Stimulated activated CD8-positive, alpha-beta memory T cell treated with anti-CD3 and anti-CD28 coated beads, Interleukin-15, amount 100 ng/mL, for 4 hours (primary cell): ENCODE results near the gene SGCG.
"Not testable (repeated sequence)": the region's sequence is repeated elsewhere in the genome, so short reads cannot be mapped to it uniquely, and the experiment has no call there.

Experiments used
- DNase-seq, 2 donors: peaks; one replicate each; pipeline ENCODE4 v3.0.0-alpha.2; 2020; ENCODE audit warnings: low read depth in 2 of 2

SGCG gene, protein sequence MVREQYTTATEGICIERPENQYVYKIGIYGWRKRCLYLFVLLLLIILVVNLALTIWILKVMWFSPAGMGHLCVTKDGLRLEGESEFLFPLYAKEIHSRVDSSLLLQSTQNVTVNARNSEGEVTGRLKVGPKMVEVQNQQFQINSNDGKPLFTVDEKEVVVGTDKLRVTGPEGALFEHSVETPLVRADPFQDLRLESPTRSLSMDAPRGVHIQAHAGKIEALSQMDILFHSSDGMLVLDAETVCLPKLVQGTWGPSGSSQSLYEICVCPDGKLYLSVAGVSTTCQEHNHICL

DNA sequence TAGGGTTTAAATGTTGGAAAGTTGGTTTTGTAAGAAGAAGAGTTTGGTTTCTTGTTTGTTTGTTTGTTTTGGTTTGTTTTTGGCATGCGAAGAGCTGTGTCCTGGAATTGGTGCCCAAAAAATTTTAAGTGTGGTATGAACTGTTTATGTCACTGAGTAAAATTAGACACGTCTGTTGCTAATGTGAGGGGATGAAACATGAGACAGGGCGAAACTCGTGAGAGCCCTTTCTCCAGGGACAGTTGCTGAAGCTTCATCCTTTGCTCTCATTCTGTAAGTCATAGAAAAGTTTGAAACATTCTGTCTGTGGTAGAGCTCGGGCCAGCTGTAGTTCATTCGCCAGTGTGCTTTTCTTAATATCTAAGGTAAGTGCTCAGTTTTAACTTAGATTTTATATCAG, at the start of gene SGCG:
Gene SGCG (plus strand): TSS at position 269 of the 400 bp plus-strand sequence. CDS start 22,716 bp downstream, outside the sequence.
- DNase-seq, result no peak

DNA sequence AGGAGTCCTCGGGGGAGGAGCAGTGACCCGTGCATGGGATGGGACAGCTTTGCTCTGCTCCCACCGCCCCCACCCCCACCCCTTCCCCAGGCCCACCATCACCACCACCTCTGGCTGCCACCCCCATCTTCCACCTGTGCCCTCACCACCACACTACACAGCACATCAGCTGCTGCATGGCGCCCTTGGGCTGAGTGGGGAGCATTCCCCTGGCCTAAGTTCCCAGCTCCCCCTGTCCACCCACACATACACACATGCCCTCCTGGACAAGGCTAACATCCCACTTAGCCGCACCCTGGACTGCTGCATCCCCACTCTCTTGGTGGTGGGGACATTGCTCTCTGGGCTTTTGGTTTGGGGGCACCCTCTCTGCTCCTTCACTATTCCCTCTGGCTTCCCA, 46.2 kb upstream of the SGCG start:
- no peak for DNase-seq

DNA sequence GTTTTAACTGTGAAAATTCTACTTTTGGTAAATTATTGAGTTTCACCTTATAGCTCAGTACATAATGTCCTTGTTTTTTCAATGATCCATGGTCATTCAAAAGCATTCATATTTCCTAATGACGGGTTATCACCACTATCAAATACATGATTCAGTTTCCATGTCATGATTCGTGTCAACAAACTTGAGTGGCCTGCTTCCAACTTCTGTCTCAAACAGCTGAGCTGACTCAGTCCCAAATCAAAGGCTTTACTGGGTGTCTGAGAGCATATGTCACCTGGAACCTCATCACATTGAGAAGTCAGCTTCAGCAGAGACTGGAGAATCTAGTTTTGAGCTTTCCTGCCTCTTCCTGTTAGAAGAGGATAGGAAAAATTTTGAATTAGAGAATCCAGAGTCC, 40.3 kb upstream of the SGCG start:
- DNase-seq, result no peak

DNA sequence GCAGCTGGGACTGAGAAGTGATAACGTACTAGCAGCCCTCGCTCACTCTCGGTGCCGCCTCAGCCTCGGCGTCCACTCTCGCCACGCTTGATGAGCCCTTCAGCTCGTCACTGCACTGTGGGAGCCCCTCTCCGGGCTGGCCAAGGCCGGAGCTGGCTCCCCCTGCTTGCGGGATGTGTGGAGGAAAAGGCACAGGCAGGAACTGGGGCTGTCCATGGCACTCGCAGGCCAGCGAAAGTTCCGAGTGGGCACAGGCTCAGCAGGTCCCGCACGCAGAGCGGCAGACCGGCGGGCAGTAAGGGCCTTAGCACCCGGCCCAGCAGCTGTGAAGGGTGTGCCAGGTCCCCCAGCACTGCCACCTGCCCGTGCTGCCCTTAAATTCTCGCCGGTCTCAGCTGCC, 38.8 kb upstream of the SGCG start:
- no peak for DNase-seq

DNA sequence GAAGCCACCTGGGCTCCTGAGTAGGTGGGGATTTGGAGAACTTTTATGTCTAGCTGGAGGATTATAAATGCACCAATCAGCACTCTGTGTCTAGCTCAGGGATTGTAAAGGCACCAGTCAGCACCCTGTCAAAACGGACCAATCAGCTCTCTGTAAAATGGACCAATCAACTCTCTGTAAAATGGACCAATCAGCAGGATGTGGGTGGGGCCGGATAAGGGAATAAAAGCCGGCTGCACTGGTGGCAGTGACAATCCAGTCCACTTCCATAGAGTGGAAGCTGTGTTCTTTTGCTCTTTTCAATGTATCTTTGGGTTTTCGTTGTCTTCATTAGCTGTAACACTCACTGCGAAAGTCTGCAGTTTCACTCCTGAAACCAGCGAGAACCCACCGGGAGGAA, 38.2 kb upstream of the SGCG start:
- DNase-seq, result not testable (repeated sequence)

DNA sequence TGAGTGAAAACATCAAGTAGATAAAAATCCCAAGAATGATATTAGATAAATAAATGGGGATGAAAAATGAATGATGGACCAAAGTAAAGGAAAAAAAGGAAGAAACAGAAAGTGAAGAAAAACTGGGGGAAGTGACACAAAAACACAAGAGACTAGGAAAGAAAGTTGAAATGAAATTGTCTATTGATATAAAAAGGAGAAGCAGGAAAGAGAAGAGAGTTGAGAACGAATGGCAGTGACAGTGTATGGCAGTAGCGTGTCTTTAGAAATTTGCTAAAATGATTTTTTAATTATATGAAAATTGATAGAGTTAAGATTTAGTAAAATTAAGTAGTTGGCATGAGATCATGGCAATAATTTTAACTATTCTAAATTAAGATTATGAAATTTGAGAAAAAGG, 36.3 kb upstream of the SGCG start:
- no peak for DNase-seq

DNA sequence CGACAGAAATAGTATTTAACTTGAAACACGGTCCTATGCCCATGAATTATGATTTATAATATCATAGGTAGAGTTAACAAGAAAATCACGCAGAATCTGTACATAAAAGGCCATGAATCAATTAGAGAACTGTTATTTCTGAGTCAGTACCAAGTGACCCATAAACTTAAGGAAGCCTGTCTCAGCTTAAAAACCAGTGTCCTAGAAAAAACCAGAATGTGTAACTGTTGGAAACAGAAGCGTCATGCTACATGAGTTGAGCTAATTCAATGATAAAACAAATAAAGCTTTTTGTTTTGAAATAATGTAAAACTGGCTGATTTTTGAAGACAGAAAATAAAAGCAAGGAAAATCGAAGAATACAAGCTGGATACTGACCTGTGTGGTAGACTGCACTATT, 34.8 kb upstream of the SGCG start:
- DNase-seq, result no peak

DNA sequence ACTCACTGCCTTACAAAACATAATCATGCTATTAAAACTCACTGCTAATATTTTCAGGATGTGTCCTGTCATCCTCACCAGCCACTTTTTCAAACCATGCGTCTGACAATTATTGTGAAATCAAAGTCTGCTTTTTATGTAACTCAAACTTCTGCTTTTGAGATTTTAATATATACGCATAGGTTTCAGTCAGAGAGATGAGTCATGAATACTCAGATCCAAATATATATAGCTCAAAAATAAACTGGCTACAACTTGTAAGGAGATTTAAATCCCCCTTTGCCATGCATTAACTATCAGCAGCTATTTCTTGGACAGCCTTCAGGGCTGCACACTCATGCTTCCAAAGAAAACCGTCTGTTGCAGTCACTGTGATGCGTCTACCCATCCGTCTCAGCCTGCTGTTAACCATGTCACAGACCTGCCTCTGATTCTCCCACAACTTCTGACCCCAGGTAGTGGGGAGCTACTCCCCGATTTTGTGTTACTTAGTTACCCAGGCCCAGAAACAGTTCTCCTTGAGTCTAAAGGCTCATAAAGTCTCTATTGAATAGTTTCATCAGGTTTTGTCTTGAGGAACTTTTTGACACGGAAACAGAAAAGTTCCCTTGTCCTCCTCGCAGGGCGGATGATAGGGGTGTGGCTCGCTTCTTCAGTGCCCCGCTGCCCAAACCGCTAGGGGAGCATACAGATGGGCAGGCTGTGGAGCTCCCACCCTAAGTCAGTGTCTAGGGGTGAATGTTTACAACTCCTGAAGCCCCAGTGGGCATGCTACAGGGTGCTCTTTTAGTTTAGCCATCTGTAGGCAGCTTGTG, 33.8 kb upstream of the SGCG start:
- DNase-seq, result no peak

DNA sequence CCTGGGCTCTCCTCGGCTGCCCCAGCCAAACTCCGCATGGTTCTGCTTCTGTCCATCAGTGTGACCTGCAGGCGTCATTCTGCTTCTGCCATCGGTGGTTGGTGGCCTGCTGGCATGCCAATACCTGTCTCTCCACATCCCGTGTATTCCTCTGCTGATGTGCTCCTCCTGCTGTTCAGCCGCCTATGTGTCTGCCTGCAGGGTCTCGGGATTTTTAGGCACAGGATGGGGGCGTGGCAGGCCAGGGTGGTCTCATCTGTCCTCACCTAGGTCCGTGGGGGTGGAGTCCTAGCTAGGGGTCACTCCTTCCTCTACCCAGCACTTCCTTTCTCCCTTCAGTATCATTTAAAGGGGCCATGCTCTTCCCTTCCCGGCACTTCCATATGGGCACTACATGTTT, 33.0 kb upstream of the SGCG start:
- DNase-seq, result no peak

DNA sequence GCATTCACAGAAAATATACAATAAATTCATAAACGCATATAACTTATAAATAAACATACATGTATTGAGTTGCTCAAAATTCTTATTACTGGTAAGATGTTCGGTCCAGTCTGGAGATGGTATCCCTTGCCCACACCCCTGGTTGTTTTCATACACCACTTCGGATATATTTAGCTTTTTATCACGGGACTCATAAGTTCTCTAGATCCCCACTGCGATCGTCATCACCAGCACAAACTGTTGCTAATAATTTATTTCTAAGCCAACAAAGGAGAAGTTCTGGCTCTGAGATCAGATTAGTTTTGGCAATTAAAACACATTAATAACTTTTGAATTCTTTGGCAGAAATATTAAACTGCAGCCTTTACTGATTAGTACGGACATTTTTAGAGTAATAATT, 23.0 kb upstream of the SGCG start:
- DNase-seq, result no peak

DNA sequence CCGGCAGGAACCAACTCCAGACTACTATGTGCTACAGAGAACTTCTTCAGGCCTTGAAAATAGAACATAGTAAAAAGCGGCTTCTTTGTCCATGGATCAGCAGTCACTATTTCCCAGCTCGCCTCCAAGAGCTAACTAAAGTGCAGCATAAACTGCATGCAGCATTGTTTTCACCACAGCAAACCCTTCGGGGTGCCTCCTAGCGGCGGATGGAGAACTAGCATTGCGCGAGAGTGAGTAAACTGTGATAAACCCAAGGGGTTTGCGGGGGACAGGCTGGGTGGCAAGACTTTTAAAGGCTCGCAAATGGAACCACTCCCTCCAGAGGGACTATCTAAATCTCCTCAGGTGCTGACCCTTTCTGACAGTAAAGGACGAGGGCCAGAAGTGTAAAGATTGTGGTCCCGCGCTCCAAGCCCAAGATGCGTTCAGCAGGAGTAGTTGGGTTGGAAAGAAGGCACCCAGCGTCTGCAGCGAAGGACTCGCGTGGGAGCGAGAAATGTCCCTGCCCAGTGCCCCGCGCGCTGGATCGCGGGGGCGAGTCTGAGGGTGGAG, 21.5 kb upstream of the SGCG start:
- DNase-seq, result no peak

DNA sequence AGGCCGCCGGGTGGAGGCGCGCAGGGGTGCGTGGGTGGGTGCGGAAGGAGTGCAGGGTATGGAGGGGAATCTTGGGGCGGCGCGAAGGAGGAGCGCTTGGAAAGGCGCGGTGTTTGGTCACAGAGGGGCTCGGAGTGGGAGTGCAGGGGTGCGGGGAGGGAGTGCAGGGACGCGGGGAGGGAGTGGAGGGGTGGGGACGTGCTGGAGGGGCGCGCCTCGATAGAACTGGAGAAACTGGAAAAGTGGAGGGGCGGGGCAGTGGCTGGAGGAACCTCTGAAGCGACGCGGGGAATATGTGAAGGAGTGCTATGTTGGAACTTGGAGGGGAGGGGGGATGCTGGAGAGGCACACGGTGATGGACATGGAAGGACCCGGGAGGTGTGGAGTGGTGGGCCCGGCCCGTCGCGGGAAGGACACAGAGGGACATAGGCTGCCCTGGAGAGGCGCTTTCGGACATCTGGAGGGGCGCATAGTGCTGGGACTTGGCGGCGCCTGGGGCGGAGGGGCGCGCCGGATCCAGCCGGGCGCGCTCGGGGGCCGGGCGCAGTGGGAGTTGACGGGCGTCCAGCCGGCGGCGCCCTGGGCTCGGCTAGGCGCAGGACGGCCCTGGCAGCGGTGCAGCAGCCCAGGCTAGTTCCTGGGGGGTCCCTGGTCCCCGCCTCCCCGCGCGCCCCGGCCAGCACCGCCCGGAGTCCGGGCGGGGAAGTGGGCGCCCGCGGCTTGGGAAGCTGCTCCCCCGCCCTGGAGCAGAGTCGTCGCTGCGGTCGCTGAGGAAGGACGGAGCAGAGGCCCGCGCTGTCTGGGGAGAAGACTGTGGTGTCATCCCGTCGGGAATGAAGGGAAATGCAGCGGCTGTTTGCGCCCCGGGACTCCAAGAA, 20.8 kb upstream of the SGCG start:
- no peak for DNase-seq

DNA sequence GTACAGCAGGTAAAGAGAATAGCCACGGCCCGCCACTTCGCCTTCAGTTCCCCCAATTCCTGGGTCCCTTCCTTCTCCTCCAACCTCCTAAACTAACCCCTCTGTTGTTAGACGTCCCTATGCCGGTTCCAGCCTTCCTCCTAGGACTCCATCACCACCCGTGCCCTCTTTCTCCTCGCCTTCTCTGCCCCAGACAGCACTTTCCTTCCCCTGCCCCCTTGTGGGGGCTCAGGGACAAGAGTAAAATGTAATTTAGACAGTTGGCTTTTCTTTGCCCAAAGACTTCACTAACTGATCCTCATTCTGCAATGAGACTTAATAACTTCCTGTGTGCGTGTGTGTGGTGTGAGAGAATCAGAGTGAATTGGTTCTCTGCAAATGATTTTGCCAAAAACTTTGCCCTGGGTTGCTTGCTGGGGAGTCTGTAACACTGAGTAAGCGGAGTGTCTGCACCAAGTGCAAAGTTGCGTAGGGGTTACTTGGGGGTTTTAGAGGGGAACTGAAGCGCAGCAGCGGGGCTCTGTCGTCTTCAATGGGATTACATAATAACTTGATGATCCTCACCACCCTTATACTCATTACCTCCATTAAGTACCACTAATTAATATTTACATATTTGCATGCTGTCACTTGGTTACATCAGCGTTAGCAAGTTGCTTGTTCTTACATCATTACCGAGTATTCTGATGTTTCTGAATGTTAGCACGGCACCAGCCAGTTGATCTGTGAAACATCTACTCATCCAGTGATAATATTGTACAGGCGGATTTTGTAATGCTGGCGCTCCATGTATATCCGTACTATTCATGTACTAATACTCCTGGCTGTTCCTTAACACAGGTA, 19.9 kb upstream of the SGCG start:
- DNase-seq, result no peak

DNA sequence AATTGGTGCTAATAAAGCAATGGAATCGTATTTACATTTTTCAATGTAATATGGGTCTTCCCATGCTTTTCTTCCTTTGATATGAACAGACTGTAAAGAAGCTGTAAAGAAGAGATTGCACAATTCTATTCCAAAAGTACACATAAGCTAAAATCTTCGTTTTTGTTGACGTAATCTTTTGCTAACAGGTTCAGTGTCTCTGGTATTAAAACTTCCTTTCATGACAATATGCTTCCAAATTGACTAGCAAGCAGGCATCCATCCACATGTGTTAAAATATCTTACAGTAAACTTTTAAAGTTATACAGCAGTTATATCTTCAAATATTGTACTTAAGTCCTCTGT, 19.3 kb upstream of the SGCG start:
- no peak for DNase-seq

DNA sequence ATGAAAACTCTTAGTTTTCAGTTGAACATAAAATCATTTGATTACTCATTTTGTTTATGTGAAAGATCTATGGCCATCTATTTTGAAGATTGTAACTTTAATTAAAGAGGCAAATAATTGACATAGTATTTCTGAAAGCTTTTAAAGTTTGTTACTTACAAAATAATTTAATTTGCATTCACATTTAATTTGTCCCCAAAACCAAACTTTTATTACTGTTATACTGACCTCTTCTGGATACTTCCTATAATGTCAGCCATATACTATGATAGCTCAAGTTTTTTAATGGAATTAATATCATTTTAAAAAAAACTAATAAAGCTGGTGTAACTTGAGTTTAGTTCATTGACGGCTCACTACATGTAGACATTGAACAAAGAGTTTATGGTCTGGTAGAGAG, 4.9 kb upstream of the SGCG start:
- no peak for DNase-seq

DNA sequence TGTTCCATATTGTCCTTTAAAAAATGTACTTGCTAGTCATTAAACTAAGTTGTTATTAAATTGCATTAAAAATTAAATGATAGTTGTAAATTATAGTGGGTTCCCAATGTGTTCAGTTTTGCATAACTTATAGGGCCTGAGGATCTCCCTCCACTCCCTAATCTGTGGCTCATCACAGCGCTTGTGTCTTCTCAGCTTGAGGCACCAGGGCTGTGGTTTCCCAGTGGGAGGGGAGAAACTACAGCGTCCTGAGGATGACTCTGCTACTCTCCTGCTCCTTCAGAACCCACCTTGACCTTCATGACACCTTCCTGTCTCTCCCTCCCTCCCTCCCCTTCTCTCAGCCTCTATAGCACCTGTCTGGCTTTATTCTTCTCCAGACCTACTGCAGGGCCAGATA, 1.4 kb downstream of the SGCG start:
- DNase-seq, result no peak

DNA sequence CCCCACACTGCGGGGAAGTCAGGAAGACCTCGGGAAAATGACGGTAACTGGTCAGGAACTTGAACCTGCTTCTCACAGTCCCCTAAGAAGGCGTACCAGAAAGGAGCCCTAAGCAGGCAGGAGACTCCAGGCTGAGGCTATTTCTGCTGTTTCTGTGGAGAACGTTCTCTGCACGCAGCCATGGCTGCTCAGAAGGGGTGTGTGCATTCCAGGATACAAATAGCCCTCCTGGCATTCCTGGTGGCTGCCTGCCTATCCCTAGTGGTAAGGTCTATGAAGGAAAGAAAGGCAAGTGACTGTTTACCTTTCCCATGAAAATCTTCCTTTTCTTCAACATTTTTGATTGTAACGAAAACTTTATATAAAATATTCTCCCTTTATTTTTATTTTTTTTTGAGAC, 2.5 kb downstream of the SGCG start:
- DNase-seq, result no peak

DNA sequence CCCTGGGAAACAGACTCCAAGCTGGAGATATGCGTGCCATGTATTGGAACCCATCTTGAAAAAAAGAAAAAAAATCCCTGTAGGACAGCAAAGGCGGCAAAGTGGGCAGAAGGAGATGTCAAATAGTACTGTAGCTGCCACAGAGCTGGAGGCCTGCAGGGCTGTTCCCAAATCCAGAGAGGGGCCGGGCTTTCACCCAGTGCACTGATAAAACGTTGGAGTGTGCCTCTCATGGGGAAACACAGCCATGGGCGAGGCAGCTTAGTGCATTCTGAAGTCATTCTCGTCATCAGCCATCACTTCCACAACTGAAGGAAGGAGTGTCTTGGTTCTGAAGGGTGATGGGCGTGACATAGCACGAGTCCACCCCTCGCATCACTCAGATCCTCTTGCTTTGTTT, 4.8 kb downstream of the SGCG start:
- no peak for DNase-seq

DNA sequence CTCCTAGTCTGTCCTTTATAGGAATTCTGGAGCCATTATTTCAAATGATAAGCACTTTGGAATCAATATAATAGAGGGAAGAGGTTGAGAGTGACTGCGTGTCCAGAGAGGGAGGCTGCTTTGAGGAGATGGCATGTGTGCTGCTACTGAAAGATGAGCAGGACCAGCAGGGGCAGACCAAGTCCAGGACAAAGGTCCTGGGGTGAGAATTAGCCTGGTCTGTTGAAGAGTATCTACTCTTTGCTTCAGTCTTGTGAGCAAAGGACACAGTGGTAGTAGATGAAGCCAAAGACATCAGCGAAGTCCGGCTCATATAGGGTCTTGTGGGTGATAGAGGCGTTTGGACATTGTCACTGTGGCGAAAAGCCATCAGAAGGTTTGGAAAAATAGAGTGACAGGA, 21.1 kb downstream of the SGCG start:
- no peak for DNase-seq

DNA sequence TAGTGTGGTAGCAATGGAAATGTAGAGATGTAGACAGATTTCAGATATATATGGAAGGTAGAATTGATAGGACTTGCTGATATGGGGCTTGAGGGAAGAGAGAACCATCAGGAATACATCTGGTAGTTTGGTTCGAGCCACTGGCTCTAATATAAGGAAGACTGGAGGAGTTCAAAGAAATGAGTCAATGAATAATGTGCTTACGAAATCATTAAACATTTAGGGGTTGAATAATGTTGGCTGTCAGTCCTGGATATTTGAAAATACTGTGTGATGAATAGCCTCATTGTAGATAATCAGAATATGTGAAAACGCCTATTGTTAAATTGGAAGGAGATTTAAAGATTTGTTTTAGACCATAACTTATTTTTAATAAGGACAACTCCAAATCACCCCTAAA, 21.6 kb downstream of the SGCG start:
- DNase-seq, result no peak

DNA sequence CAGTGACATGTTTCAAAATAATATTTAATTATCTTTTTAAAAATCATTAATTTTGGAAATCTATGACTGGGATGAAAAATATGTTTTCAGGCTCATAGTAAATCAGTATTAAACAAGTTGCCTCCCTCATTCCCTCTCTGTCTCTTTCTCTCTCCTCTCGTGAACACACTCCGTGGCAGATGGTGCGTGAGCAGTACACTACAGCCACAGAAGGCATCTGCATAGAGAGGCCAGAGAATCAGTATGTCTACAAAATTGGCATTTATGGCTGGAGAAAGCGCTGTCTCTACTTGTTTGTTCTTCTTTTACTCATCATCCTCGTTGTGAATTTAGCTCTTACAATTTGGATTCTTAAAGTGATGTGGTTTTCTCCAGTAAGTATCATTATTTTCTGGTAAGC, 22.7 kb downstream of the SGCG start:
- no peak for DNase-seq
